GM21360 (cell line): ENCODE data around the gene ST6GAL2.

Source experiments
- ATAC-seq: cut with Tn5 transposase; IDR thresholded peaks from one replicate; pipeline ENCODE4 v1.9.1; 2021; ENCODE audit warnings: mild to moderate bottlenecking, moderate library complexity; ENCODE audit not compliant: unreplicated experiment

ST6GAL2 gene, protein sequence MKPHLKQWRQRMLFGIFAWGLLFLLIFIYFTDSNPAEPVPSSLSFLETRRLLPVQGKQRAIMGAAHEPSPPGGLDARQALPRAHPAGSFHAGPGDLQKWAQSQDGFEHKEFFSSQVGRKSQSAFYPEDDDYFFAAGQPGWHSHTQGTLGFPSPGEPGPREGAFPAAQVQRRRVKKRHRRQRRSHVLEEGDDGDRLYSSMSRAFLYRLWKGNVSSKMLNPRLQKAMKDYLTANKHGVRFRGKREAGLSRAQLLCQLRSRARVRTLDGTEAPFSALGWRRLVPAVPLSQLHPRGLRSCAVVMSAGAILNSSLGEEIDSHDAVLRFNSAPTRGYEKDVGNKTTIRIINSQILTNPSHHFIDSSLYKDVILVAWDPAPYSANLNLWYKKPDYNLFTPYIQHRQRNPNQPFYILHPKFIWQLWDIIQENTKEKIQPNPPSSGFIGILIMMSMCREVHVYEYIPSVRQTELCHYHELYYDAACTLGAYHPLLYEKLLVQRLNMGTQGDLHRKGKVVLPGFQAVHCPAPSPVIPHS

DNA sequence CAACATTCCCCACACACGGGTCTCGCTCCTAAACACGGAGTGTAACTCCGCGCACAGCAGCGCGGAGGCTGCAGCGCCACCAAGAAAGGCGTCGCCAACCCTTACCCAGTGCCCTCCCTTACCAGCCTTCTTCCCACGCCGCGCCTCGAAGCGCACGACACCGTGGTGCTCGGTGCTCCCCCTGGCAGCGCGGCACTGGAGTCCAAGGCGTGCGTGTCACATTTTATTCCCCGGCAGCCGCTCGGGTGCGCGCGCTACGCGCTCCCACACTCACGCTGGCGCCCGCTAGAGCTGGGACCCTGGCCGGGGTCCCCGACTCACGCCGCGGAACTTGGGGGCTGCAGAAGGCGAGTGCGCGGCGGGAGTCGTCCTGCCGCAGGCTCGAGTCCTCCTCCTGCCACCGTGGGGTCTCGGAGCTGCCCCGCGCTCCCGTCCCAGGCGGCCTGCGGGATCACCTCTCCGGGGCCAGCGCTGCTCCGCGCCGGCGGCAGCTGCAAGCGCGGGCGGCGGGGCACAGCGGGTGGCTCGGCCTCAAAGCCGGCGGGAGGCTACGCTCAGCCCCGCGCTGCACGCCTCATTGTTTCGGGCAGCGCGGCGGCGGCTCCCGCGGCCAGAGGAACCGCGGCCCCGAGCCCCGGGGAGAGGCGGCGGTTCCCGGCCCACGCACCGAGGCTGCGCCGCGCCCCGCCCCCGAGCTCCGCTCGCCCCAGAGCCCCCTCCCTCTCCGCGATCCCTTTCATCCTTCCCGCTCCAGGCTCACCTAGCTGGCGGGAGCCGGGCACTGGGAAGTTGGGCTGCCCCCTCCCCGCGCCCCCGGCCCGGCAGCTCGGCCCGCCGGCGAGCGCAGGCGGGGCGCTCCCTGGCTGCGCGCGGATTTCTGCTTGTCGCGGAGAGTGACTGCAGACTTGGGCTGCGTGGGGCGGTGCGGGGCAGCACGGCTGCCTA, at the start of gene ST6GAL2:
Gene ST6GAL2, minus strand, starts transcription at position 197 of the 945 bp plus-strand sequence. CDS start 42,190 bp downstream, outside the sequence.
- no peak for ATAC-seq

DNA sequence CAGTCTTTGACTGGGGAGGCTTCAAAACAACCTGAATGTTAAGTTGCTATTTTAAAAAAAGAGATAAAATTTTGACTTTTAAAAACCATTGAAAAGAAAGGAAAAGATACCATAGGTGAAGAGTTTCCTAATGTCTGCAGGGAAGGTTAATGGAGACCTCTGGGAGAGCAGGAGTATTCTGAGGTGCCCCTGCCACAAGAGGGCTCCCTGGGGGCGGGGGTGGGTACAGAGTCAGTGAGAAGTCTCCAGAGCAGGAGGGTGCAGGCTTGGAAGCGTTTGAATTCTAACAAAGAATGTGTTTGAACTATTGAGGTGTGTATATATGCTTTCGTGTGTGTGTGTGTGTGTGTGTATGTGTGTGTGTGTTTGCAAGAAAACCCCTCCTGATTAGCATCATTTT, 46.7 kb upstream of the ST6GAL2 start:
- ATAC-seq = no peak

DNA sequence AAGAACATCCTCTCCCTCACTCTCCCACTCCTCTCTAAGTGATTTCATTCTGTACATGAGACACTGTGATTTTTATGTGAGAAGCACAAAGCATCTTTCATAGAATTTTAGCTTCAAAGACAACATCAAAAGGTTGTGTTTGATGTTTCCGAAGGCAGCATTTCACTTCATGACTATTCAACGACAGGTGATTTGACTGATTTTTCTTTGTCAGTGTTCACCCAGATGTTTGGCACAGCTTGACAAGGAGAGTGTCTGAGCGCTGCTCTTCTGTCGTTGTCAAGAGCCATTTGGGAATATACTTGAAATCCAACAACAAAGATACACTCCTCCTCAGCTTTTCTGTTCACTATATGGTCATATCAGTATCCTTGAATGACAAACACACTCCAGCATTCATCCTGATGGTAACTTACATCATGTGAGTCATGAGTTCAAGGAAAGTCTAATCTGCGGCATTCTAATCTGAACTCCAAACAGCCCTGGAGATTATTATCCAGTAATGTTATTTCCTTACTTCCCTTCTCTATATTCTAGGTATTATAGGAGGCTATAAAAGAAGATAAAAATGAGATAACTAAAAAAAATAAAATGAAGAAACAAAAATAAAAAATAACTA, 45.9 kb upstream of the ST6GAL2 start:
- no peak for ATAC-seq

DNA sequence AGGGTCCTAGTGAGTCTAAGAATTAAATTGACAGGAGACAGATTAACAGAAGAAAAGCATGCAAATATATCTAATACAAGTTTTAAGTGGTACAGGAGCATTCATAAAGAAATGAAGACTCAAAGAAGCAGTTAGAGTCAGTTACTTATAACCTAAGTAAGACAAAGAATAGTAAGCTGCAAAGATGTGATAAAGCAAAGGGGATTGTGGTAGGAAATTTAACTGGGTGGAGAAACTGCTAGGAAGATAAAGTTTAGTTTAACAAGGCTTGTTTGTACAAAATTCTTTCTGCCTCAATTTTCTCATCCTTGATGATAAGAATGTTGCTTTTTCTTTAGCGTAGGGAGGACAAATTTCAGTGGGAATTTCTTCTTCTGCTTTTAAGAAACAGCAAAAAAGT, 35.5 kb upstream of the ST6GAL2 start:
- ATAC-seq = no peak

DNA sequence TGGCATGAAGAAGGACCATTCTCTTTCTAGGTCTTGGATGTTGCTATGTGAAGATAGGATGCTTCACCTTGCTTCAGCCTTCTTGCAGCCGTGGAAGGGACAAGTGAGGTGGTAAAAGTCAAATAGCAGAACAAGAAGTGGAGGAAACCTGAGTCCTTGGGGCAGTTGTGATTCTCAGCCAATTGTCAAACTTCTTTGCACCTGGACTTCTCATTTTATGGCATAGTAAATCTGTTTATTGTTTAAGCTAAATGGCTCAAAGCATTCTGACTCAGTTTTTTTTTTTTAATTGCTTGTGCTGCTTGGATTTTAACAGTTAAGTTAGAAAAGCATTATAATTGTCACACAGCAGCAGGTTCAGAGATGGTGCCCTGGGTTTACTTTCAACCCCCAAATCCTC, 33.0 kb upstream of the ST6GAL2 start:
- ATAC-seq = no peak

DNA sequence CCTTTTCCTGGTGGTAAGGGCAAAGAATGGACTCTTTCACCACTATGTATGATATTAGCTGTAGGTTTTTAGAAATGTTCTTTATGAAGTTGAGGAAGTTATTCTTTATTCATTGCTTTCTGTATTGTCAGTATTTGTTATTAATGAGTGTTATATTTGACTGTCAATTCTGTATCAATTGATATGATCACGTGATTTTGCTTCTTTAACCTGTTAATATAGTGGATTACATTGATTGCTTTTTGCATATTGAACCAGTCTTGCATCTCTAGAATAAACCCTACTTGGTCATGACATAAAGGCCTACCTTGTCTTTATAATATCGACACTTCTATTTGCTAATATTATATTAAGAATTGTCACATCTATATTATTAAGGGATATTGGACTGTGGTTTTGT, 18.3 kb upstream of the ST6GAL2 start:
- ATAC-seq = no peak

DNA sequence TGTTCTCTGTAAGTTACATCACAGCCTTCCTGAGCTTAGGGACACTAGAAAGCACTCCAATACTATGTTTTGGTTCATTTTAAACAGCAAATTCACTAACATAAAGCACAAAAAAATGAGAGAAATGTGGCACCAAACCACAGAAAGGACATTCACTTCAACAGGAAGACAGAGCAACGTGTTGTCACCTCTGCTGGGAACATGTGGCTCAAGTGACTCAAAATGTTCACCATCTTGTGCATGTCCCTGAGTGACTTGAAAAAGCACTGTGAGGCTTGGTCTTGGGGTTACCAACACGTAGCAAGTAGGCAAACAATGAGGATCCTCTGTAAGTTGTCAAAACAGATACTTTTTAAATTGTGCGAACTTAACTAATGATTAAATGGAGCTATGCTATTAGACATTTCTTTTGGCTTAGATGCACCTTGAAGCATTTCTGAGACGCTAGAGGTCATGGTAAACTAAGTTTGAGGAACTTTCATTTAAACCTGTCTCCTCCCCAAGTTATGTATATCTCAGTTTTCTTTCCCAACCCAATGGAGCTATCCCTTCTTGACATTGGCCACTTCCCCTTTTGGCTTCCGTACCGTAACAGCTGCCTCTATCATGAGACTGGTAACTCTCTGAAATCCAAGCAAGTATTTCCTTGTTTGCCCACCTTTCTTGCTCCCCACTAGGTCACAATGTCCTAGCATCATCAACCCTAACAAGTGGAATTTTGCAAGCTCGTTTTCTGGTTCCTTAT, 14.0 kb upstream of the ST6GAL2 start:
- ATAC-seq = no peak

DNA sequence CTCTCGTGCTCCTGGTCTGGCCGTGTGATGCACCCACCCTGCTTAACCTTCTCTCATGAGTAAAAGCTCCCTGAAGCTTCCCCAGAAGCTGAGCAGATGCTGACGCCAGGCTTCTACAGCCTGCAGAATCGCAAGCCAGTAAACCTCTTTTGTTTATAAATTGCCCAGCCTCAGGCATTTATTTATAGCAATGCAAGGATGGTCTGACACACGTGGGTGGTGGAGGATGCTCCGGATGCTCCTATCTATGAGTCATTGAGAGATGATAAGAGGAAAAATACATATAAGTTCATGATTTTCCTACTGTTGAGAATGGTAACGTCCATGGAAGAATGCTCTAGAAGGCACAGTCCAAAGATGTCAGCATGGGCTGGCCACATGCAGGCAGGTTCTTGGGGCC, 8.6 kb upstream of the ST6GAL2 start:
- ATAC-seq = no peak

DNA sequence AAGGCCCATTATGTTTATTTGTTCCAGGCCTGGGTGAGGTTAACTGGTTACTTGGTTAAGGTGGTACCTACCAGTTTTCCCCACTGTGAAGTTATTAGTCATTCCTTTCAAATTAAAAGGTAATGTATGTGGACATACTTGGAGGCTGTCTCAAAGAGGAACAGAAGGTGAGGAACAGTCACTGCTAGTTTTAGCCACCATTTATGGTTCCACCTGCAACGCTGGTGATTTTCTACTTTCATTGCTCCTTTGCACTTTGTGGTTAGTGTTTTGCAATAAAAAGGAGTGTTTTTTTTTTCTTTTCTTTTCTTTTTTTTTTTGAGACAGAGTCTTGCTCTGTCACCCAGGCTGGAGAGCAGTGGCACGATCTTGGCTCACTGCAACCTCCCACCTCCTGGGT, 6.1 kb upstream of the ST6GAL2 start:
- ATAC-seq = no peak

DNA sequence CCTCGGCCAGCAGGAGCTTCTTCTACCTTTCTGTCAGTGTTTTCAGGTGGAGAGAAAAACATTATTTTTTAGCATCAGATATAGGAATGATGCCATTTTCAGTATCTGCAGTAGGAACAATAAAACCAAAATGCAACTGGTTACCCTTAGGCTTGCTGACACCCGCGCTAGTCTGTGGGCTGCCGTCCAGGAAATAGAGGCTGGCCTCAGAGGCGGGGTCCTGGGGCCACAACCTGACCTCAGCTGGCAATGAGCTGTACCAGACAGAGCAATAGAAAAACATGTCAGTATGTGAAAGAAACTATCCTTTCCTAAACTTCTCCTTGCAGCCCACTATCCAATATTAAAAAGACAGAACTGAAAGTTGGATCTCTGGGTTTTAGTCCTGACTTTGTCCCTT, 4.6 kb upstream of the ST6GAL2 start:
- no peak for ATAC-seq

DNA sequence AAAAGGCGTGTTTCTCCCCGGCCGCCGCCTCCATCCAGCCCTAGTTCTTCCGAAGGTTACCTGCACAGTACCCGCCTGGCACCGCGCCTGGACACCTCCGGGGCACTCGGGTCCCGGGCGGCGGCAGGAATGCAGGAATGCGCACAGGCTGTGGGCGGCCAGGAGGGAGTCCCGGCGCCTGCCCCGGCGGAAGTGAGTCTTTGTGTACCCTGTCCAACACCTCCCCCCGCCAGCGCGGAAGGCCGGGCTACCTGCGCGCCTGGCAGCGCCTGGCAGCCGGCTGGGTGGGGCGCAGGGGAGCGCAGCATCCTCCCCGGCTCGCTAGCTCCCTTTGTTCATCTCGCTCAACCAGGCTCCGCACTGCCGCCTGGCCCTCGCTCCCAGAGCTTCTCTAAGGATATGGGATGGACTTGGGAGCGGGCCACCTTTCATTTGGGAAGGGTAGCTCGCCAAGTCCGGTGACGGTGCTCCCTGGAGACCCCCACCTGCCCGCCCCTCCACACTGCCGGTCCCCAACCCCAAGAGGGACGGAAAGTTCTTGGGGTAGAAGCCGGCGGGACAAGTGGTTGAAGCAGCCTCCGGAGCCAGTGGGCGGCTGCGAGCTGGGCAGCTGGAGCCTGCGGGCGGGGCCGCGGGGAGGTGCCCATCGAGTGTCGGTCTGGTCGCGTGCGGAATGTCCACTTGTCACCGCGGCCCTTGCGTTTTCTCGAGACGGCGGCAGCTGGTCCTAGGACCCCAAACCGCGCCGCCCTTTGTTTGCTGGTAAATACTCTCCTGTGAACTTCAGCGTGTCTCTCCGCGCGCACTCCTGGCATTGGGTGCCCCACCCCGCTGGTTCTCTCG, 1.2 kb upstream of the ST6GAL2 start:
- ATAC-seq = no peak

DNA sequence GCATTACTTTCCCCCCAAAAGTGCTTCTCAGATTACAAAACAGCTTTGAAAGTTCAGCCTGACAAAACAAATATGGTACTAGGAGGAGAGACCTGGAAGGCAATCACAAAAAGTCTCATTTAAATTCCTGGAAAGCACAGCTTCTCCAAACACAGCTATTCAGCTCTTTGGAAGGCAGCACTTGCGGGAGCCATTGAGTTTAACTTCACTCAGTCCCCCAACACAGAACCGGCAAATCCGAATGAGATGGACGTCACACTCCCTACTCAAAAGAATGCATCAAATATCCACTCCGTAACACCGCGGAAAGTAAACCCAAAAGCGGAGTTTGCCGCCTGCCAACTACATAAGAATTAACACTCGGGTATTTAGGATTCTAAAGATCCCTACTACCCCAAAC, 638 bp downstream of the ST6GAL2 start:
- ATAC-seq = no peak

DNA sequence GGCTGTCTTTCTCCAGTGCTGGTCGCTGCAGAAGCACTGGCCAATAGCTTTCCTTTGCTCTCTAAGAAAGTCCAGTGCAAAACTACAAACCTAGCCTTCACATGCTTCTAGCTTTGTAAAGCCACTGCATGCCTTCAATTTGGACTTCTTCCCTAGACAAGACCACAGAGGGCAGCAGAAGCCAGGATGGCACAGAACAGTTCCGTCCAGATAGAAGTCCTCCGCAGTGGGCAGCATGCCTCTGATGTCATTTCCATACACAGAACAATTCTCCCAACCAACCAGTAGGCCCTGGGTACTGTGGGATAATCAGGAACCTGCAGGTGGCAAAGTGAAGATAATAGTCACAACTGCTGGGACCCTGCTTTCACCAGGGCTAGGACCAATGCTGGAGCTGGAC, 3.3 kb downstream of the ST6GAL2 start:
- no peak for ATAC-seq

DNA sequence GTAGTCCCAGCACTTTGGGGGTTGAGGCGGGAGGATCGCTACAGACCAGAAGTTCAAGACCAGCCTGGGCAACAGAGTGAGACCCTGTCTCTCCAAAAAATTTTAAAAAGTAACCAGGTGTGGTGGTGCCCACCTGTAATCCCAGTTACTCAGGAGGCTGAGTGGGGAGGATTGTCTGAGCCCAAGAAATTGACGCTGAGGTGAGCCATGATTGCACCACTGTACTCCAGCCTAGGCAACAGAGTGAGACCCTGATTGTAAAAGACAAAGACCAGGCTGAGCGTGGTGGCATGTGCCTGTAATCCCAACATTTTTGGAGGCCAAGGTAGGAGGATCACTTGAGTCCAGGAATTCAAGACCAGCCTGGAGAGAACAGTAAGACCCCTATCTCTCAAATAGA, 7.8 kb downstream of the ST6GAL2 start:
- ATAC-seq = no peak

DNA sequence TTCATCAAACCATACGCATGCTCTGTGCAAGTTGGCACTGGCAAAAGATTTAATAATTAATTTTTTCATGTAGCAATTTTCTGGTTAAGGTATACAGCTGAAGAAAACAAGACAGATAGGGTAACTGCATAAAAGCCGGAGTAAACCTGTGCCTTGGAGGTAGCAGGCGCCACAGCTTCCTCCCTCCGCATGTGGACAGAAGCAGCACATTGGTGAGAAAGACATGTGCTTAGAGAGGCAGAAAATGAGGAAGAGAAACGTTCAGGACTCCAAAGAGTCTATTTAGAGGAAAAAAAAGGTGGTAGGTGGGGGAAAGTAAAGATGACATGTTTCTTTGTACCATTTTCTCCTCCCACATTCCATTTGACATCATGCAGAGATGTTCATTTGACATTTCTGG, 9.3 kb downstream of the ST6GAL2 start:
- no peak for ATAC-seq

DNA sequence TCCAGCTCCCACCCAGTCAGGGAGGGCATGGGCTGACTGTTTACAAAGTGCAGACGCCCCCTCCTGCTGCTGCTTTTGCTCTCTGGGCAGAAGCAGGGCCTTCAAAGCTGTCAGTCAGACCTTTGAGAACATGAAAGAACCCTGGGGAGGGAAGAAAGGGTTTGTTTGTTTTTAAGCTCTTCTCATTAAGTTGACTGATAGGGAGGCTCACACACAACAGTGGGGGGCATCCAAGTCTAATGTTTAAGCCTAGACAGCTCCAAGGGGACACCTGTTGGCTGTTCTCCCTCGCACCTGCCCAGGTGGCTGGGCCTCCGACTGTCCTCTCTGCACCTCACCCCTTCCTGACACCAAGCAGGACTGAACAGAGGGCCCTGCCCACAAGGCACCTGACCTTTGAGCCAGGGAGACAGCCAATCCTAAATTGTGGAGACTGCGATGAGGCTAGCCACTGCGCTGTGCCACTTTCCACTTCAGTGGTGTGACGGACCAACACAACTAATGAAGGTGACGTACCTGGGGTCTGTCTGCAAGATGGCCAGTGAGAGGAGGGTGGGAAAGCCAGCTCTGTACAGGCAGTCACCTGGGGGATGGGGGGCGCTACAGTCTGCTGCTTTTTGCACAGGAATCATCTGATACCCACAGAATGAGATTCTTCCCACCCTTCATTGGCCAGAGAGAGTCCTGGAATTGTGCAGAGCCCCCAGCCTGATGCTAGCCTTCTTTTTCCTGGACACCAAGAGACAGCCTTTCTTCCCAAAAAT, 16.3 kb downstream of the ST6GAL2 start:
- ATAC-seq = no peak

DNA sequence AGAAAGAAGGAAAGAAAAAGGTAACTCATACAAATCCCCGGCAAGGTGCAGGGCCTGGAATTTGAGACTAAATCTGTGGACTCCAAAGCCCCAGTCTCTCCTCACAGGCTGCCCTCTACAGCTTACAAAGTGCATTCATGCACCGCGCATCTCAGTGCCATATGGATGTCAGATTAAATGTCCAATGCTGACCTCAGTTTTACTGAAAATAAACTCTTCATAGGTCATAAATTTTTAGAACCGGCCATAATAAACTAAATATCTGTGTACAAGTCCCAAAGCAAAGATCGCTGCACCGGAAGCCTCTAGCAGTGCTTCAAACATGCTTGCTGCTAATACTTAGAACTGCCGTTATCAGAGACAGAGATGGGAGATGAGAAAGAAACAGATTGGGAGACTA, 17.7 kb downstream of the ST6GAL2 start:
- ATAC-seq = no peak

DNA sequence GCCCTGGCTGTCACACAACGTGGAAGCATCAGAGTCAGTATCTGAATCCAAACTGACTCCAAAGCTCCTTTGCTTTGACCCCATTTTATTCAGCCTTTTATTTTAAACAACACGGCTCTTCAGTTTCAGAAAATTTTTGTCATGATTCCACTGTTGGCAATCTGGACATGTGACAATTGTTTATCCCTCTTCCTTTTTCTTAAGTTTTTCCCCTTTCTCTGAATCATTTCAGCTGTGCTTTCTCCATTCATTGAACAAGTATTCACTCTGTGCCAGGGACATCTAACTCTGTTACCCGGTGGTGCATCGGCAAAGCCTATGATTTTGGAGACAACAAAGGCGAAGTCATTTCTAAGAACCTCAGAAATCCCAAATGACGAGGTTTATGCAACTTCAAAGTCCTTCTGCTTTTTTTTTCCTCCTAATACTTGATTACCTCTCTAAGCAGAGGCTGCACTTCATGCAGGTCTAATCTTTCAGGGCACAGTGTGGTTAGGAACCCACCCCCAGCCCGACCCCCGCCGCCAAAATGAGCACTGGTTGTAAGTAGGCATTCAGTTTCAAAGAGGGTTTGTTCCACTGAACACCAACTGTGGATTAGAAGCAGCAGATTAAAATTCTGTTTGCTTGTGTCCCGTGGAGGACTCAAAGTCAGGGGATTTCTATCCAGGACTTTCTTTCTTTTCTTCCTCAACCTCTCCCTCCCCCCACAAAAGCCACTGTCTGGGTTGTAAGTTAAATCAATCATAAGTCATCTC, 18.6 kb downstream of the ST6GAL2 start:
- ATAC-seq = no peak
